Stimulated activated memory B cell treated with anti-CD40 and anti-IgM and Interleukin-4, amounts not matched to agents 10 μg/mL and 1 μg/mL and 100 μg/mL, for 72 hours (primary cell): ENCODE measurements around the gene IRF1.

ENCODE experiments used
- ATAC-seq: fragments of 150-1000 bp; cut with Tn5 transposase; 2 replicates; pipeline ENCODE4 v1.10.0; 2021
- H3K27ac Mint-ChIP-seq: one replicate; pipeline ENCODE4 v1.8.0; 2022; ENCODE audit warnings: mild to moderate bottlenecking, mixed read lengths
- H3K27me3 Mint-ChIP-seq: one replicate; pipeline ENCODE4 v1.8.0; 2022; ENCODE audit warnings: mixed read lengths
- H3K36me3 Mint-ChIP-seq: one replicate; pipeline ENCODE4 v1.8.0; 2022; ENCODE audit warnings: mixed read lengths
- H3K4me1 Mint-ChIP-seq: one replicate; pipeline ENCODE4 v1.8.0; 2022; ENCODE audit warnings: mixed read lengths
- H3K4me3 Mint-ChIP-seq: one replicate; pipeline ENCODE4 v1.8.0; 2022; ENCODE audit warnings: mild to moderate bottlenecking, moderate library complexity, mixed read lengths
- H3K9me3 Mint-ChIP-seq: one replicate; pipeline ENCODE4 v1.8.0; 2022; ENCODE audit warnings: mixed read lengths

The IRF1 gene

GRCh38 chr5:132457371-132458225, 33.0 kb downstream of the IRF1 start:
- no peaks in the 10 kb centered on the region for H3K27me3 Mint-ChIP-seq
- H3K4me3 Mint-ChIP-seq: no peak overlapping the region
- H3K36me3 Mint-ChIP-seq: peaks cover 34% of the 10 kb centered on the region
- peak; percentile 34 for ATAC-seq
- peaks cover 91% of the 10 kb centered on the region for H3K4me1 Mint-ChIP-seq
- H3K27ac Mint-ChIP-seq: peak overlapping the region; percentile 90
- no peaks in the 10 kb centered on the region for H3K9me3 Mint-ChIP-seq

- H3K4me1 Mint-ChIP-seq: peaks cover 93% of the 10 kb centered on the region
- ATAC-seq: peak; percentile 71
- no peaks in the 10 kb centered on the region for H3K27me3 Mint-ChIP-seq
- H3K9me3 Mint-ChIP-seq: no peaks in the 10 kb centered on the region
- H3K36me3 Mint-ChIP-seq: peaks cover 37% of the 10 kb centered on the region
- peak overlapping the region; percentile 90 for H3K27ac Mint-ChIP-seq
- H3K4me3 Mint-ChIP-seq: no peak overlapping the region
These were observed 33.6 kb downstream of the IRF1 start for GRCh38 chr5:132456987-132457361.

- Mint-ChIP-seq H3K4me1 (peaks cover 89% of the 10 kb centered on the region), H3K9me3 (no peaks in the 10 kb centered on the region), H3K4me3 (peak overlapping the region; percentile 46), H3K36me3 (peaks cover 32% of the 10 kb centered on the region), H3K27me3 (no peaks in the 10 kb centered on the region), H3K27ac (peak overlapping the region; percentile 90)
- peak; percentile 92 for ATAC-seq
These were observed 34.1 kb downstream of the IRF1 start for GRCh38 chr5:132456296-132456986.

GRCh38 chr5:132455614-132456115, 34.9 kb downstream of the IRF1 start:
- no peak for ATAC-seq
- Mint-ChIP-seq H3K9me3 (no peaks in the 10 kb centered on the region), H3K4me3 (peak overlapping the region; percentile 46), H3K4me1 (peaks cover 84% of the 10 kb centered on the region), H3K27me3 (no peaks in the 10 kb centered on the region), H3K27ac (peak overlapping the region; percentile 90), H3K36me3 (peaks cover 28% of the 10 kb centered on the region)

- H3K36me3 Mint-ChIP-seq: peaks cover 25% of the 10 kb centered on the region
- no peaks in the 10 kb centered on the region for H3K27me3 Mint-ChIP-seq
- H3K27ac Mint-ChIP-seq: peak overlapping the region; percentile 90
- no peak for ATAC-seq
- H3K9me3 Mint-ChIP-seq: no peaks in the 10 kb centered on the region
- peaks cover 71% of the 10 kb centered on the region for H3K4me1 Mint-ChIP-seq
- no peak overlapping the region for H3K4me3 Mint-ChIP-seq
These were observed 36.2 kb downstream of the IRF1 start for GRCh38 chr5:132454361-132454760.

- Mint-ChIP-seq H3K9me3 (no peaks in the 10 kb centered on the region), H3K27ac (no peak overlapping the region), H3K4me3 (no peak overlapping the region), H3K27me3 (no peaks in the 10 kb centered on the region), H3K4me1 (peaks cover 69% of the 10 kb centered on the region), H3K36me3 (peaks cover 38% of the 10 kb centered on the region)
- ATAC-seq: no peak
These were observed 39.2 kb downstream of the IRF1 start for GRCh38 chr5:132451387-132451786.

GRCh38 chr5:132449060-132449459, 41.5 kb downstream of the IRF1 start:
- peaks cover 69% of the 10 kb centered on the region for H3K4me1 Mint-ChIP-seq
- H3K9me3 Mint-ChIP-seq: no peaks in the 10 kb centered on the region
- ATAC-seq: no peak
- peak overlapping the region; percentile 7 for H3K27ac Mint-ChIP-seq
- H3K27me3 Mint-ChIP-seq: no peaks in the 10 kb centered on the region
- peaks cover 30% of the 10 kb centered on the region for H3K36me3 Mint-ChIP-seq
- no peak overlapping the region for H3K4me3 Mint-ChIP-seq

GRCh38 chr5:132447196-132447595, 43.4 kb downstream of the IRF1 start:
- Mint-ChIP-seq H3K27ac (peak overlapping the region; percentile 30), H3K9me3 (no peaks in the 10 kb centered on the region), H3K4me1 (peaks cover 65% of the 10 kb centered on the region), H3K4me3 (no peak overlapping the region), H3K27me3 (no peaks in the 10 kb centered on the region), H3K36me3 (peaks cover 13% of the 10 kb centered on the region)
- ATAC-seq: no peak

GRCh38 chr5:132446621-132447020, 44.0 kb downstream of the IRF1 start:
- no peaks in the 10 kb centered on the region for H3K27me3 Mint-ChIP-seq
- H3K4me3 Mint-ChIP-seq: no peak overlapping the region
- peaks cover 71% of the 10 kb centered on the region for H3K4me1 Mint-ChIP-seq
- H3K36me3 Mint-ChIP-seq: peaks cover 13% of the 10 kb centered on the region
- H3K9me3 Mint-ChIP-seq: no peaks in the 10 kb centered on the region
- peak overlapping the region; percentile 30 for H3K27ac Mint-ChIP-seq
- ATAC-seq: no peak

GRCh38 chr5:132445930-132446329, 44.6 kb downstream of the IRF1 start:
- no peak for ATAC-seq
- peaks cover 76% of the 10 kb centered on the region for H3K4me1 Mint-ChIP-seq
- H3K36me3 Mint-ChIP-seq: peaks cover 13% of the 10 kb centered on the region
- no peaks in the 10 kb centered on the region for H3K9me3 Mint-ChIP-seq
- H3K4me3 Mint-ChIP-seq: no peak overlapping the region
- H3K27me3 Mint-ChIP-seq: no peaks in the 10 kb centered on the region
- H3K27ac Mint-ChIP-seq: peak overlapping the region; percentile 20

GRCh38 chr5:132445640-132445923, 45.0 kb downstream of the IRF1 start:
- Mint-ChIP-seq H3K27me3 (no peaks in the 10 kb centered on the region), H3K27ac (peak overlapping the region; percentile 20), H3K4me3 (no peak overlapping the region), H3K9me3 (no peaks in the 10 kb centered on the region), H3K4me1 (peaks cover 76% of the 10 kb centered on the region), H3K36me3 (peaks cover 13% of the 10 kb centered on the region)
- ATAC-seq: no peak

- Mint-ChIP-seq H3K4me1 (peaks cover 77% of the 10 kb centered on the region), H3K4me3 (no peak overlapping the region), H3K9me3 (no peaks in the 10 kb centered on the region), H3K27me3 (no peaks in the 10 kb centered on the region), H3K36me3 (peaks cover 13% of the 10 kb centered on the region), H3K27ac (peak overlapping the region; percentile 20)
- no peak for ATAC-seq
These were observed 45.5 kb downstream of the IRF1 start for GRCh38 chr5:132444841-132445639.

GRCh38 chr5:132444061-132444460, 46.5 kb downstream of the IRF1 start:
- H3K27ac Mint-ChIP-seq: peak overlapping the region; percentile 20
- no peaks in the 10 kb centered on the region for H3K9me3 Mint-ChIP-seq
- H3K4me1 Mint-ChIP-seq: peaks cover 85% of the 10 kb centered on the region
- ATAC-seq: no peak
- no peaks in the 10 kb centered on the region for H3K27me3 Mint-ChIP-seq
- no peak overlapping the region for H3K4me3 Mint-ChIP-seq
- H3K36me3 Mint-ChIP-seq: peaks cover 11% of the 10 kb centered on the region

GRCh38 chr5:132439521-132440089, 51.0 kb downstream of the IRF1 start:
- Mint-ChIP-seq H3K4me3 (no peak overlapping the region), H3K4me1 (peaks cover 78% of the 10 kb centered on the region), H3K9me3 (no peaks in the 10 kb centered on the region), H3K36me3 (peaks cover 7% of the 10 kb centered on the region), H3K27me3 (no peaks in the 10 kb centered on the region), H3K27ac (peak overlapping the region; percentile 49)
- ATAC-seq: no peak

GRCh38 chr5:132438917-132439316, 51.7 kb downstream of the IRF1 start:
- Mint-ChIP-seq H3K4me3 (no peak overlapping the region), H3K36me3 (peaks cover 13% of the 10 kb centered on the region)
- no peak for ATAC-seq

More at GRCh38 chr5:132438917-132439316, 51.7 kb downstream of the IRF1 start:
- no peaks in the 10 kb centered on the region for H3K27me3 Mint-ChIP-seq
- H3K27ac Mint-ChIP-seq: peak overlapping the region; percentile 49
- H3K9me3 Mint-ChIP-seq: no peaks in the 10 kb centered on the region
- H3K4me1 Mint-ChIP-seq: peaks cover 78% of the 10 kb centered on the region
